NB4 (cell line): ENCODE data around the gene SSPN.

Experiments
- MAX ChIP-seq: IDR thresholded peaks from 2 replicates; pipeline ENCODE4 v1.6.1; 2011; ENCODE audit warnings: low read depth, low read length
- POLR2A ChIP-seq: IDR thresholded peaks from 2 replicates; pipeline ENCODE4 v1.6.1; 2011; ENCODE audit warnings: mild to moderate bottlenecking; ENCODE audit not compliant: insufficient read length; ENCODE audit errors: extremely low read depth
- TF ChIP-seq, protein P1 (sequence below): IDR thresholded peaks from one replicate; pipeline ENCODE4 v1.5.1; 2012; ENCODE audit warnings: low read depth, low read length

GRCh38 chr12:26298785-26299621, 103.6 kb downstream of the SSPN start:
- TF ChIP-seq, protein P1, sequence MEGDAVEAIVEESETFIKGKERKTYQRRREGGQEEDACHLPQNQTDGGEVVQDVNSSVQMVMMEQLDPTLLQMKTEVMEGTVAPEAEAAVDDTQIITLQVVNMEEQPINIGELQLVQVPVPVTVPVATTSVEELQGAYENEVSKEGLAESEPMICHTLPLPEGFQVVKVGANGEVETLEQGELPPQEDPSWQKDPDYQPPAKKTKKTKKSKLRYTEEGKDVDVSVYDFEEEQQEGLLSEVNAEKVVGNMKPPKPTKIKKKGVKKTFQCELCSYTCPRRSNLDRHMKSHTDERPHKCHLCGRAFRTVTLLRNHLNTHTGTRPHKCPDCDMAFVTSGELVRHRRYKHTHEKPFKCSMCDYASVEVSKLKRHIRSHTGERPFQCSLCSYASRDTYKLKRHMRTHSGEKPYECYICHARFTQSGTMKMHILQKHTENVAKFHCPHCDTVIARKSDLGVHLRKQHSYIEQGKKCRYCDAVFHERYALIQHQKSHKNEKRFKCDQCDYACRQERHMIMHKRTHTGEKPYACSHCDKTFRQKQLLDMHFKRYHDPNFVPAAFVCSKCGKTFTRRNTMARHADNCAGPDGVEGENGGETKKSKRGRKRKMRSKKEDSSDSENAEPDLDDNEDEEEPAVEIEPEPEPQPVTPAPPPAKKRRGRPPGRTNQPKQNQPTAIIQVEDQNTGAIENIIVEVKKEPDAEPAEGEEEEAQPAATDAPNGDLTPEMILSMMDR = peak; percentile 35
- TF ChIP-seq POLR2A (no peak), MAX (peak; percentile 89)
